CD4-positive, alpha-beta T cell treated with Interleukin-2 at 100 ng/mL for 4 hours (primary cell): ENCODE data around the gene ESRRG.
"Not testable (repeated sequence)": the region's sequence is repeated elsewhere in the genome, so short reads cannot be mapped to it uniquely, and the experiment has no call there.

Experiments used
- DNase-seq: peaks from one replicate; pipeline ENCODE4 v3.0.0-alpha.2; 2020; ENCODE audit warnings: low spot score

ESRRG gene

DNA sequence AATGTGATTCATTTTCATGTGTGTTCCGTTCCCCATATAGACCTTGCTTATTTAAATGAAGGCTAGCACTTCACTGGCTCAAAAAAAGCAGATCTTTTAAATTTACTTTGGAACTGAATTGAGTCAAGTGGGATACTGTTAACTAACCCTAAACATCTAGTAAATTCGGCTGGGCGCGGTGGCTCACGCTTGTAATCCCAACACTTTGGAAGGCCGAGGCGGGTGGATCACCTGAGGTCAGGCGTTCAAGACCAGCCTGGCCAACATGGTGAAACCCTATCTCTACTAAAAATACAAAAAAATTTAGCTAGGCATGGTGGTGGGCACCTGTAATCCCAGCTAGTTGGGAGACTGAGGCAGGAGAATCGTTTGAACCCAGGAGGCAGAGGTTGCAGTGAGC lies 19.2 kb downstream of the ESRRG start:
- not testable (repeated sequence) for DNase-seq

DNA sequence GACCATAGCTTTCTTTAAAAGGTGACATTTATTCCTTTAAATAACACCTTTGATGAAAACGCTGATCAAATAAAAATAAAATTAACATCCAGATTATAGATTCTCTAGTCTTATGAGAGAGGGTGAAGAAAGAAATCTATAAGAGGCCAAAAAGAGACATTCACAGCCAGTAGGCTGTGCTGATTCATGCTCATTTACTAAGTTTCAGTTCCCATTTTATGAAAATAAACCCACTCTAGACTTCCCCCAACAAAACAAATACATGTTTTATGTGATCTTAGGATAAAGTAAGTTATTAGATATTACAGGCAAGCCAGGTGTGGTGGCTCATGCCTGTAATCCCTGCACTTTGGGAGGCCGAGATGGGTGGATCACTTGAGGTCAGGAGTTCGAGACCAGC lies 21.1 kb downstream of the ESRRG start:
- DNase-seq, result no peak

DNA sequence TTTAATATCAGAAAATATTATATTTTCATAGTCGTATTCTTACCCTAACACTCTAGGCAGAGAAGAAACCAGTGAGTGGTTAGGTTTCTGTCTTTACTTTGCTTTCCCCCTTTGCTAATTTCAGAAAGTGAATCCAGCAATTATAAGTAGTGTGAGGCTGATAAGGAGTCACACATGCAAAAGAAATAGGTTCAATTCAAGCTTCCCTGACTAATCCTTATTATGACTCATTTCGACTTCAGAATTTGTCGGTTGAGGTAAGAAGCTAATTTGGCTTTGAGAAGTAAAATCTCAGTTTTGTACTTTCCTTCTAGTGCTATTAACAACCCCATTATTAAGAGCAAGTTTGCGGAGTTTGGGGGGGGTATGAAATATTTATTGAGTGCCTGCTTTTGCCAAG lies 22.4 kb downstream of the ESRRG start:
- DNase-seq, result no peak

DNA sequence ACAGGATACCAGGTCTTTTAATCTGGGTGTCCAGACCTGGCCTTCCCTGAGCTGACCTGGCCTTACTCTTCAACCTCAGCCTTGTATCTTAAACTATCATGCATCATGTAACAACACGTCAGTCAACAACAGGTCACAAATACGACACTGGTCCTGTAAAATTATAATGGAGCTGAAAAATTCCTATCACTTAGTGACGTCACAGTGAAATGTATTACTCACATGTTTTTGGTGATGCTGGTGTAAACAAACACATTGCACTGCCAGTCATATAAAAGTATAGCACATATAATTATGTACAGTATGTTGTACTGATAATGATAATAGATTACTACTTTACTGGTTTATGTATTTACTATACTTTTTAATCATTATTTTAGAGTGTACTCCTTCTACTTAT lies 31.5 kb downstream of the ESRRG start:
- DNase-seq, result no peak

DNA sequence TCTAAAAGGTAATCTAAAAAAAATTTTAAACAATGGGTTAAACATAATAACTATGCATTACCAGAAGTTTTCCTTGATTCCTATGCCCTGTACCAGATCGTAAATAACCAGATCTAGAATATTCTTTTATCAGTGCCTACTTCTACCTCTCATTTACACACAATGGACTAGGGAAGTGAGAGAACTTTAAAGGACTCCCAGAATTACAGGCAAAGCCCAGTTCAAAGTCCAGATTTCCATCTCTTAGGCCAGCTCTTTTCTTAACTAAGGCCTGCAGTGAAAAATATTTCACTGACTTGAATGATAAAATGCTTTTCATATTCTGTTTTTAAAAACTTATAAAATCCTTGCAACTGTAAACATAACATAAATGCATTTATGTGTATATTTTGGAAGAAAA lies 32.6 kb downstream of the ESRRG start:
- DNase-seq, result no peak

DNA sequence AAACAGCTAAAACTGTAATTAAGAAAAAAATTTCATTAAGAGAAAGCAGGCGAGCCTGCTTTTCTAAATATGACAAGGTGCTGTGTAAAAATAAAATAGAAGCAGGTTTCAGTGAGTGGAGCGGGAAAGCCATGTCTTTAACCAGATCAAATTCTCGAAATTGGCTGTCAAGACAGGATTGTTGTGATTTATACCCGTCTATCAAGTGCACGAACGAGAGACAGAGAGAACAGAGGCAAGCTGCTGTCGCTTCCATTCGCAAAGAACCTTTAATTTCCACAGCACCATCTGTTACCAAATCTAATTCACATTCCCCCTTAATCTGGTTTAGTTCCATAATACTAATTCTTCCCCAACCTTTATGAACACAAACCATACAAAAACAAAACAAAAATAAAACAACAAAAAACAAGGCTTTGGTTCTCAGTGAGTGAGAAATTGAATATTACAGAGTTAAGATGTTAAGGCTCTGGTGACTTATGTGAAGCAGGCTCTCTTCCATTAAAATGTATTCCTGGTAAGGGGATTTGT lies 35.0 kb downstream of the ESRRG start:
- no peak for DNase-seq

DNA sequence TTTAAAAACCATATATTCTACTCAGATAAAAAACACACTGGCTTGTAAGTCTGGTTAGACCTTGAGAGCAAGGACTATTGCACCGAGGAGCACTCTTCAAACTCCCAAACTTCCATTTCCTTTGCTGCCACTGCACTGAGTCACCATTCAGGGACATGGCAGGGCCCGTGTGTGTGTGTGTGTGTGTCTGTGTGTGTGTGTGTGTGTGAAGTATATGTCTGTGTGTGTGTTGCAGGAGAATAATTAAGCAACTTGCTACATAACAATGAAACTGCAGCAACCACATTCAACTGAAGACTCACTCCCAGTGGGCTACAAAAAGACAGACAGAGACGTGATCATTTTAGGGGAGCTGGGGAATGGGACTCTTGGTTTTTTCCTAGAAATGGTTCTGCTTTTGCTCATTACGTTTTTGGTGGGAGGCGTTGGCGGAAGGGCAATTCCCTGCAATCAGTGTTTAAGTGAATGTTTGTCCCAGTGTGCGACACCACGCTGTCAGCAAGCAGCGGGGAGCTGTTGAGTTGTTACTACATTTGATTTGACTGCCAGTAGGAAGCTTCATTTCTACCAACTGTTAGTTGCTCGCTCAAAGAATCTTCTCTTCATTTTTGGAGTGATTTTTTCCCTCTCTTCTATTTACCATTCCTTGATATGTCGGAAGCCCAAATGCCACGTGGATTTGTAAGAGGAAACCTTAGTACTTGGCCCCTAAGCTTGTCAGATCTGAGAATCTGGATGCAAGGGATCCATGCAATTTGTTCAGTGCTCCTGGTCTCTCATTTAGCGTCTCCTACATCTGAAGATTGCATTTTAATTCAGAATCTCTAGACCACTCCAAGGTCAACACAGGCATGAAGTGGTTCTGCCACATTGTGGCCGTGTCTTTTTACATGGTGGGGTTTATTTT lies 36.1 kb downstream of the ESRRG start:
- no peak for DNase-seq

DNA sequence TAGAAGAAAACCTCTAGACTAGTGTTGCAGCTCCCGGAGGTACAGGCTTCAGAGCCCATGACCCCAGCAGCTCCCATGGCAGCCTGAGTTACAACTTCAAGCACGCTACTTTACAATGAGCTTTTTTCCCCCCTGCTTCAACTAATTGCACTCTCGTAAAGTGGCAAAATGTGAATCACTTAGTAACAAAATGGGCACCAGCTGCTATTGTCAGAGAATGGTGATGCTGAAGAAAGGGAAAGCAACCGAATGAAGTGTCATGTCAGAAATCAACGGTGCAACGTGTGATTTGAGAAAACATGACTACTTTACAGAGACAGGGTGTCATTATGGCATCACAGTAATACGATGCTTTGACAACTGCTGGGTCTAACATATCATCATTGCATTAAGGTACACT lies 40.5 kb downstream of the ESRRG start:
- no peak for DNase-seq

DNA sequence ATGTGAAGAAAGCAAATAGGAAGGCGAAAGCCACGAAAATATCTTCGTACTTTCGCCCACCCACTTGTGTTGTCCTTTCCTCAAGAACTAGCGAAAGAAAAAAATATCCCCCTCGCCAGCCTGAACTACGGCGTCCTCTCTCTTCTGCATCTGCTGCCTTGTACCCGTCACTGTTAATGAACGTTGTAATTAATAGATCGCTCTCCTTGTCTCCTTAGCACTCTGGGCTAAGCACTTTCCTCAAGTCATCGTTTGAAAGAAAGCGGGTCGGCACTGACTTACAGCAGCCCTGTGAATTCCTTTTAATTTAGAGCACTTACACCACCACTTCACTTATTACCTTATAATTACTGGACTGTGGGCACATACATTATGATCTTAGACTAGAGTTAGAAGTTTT lies 44.1 kb downstream of the ESRRG start:
- DNase-seq, result no peak

DNA sequence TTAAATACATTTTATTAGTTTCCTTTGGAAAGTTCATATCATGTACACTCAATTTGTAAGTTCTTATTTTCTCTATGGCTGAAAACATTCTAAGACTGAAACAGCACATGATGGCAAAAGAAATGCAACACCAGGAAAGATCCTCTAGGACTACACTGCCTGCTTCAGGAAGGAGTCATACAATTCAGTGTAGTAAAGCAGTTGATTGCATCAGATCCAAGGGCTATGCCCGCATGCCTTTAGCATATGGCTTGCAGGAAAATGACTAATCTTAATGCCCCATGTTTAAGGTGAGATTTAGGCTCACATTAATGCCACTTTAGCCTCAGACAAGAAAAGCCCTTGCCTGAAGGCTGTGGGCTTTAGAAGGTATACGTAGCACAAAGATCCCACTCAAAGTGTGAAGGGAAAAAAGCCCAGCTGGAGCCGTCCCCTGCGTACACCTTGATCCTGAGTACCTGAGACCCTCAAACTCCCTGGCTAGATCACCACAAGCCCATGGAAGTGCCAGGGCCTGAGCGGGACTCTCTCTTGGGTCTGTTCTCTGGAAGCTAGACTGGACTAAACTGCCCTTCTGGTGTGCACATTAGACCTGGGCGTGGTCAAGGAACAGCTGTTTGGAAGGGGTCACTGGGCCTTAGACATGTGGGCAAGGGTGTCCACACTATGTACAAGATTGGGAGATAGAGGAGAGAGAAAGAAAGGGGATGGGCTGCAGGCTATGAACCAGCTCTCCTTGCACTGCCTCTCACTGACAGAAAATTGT lies 52.9 kb downstream of the ESRRG start:
- DNase-seq, result no peak

DNA sequence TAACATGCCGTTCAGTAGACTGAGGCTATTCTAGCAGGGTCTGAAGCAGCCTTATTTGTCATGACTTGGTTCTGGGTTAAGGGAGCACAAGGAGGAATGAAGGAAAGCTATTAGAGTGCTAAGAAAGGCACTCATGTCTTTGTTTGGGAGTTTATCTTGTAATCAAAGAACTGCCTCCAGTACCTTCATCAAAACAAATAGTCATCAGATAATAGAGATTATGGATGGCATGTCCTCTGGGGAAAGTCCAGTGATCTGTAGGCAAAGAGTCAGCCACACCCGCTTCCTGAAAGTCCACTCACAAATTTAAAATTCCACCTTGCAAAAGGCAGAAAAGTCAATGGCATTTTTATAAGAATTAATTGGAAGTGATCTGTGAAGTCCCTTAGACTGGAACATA lies 56.8 kb downstream of the ESRRG start:
- no peak for DNase-seq

DNA sequence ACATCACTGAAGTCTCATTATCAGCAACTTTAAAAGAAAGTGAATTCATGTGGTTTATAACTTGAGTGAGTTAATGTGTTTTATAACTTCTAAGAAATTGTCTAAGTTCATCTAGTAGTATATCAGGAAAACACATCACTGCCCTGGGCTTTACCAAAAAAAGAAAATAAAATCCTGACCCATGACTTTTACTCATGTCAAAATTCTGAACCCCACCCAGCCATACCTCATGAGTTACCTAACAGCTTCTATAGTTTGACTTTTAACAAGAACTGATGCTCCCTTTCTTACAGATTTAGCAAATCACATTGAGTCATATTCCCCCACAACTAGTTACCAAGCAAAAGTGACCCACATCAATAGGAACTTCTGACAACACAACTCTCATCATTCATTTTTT lies 57.4 kb downstream of the ESRRG start:
- no peak for DNase-seq

DNA sequence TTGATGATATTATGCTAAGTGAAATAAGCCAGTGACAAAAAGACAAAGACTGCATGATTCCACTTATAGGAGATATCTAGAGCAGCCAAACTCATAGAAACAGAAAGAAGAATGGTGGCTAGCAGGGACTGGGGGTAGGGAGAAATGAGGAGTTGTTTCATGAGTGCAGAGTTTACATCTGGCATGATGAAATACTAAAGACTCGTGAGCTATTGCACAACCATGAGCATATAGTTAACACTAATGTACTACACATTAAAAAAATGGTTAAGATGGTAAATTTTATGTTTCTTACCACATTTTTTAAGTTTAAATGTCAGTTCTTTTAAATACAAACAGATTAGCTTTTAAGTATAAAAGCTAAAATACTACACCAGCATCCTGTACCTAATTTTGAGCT lies 57.8 kb downstream of the ESRRG start:
- DNase-seq, result no peak

DNA sequence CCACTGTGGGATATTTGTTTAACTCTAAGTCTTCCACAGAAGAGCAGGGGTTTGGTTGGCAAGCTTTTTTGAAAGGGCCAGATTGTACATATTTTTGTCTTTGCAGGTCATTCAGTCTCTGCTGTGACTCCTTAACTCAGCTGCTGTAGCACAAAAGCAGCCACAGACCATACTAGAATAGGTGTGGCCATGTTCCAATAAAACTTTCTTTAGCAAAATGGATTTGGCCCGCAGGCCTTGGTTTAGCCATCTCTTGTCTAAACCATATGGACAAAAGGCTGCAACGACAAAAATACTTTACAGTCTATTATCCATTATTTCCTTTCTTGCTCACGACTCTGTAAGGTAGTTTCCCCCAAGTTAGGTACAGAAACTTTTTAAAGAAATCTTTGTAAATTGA lies 60.5 kb downstream of the ESRRG start:
- DNase-seq, result no peak

DNA sequence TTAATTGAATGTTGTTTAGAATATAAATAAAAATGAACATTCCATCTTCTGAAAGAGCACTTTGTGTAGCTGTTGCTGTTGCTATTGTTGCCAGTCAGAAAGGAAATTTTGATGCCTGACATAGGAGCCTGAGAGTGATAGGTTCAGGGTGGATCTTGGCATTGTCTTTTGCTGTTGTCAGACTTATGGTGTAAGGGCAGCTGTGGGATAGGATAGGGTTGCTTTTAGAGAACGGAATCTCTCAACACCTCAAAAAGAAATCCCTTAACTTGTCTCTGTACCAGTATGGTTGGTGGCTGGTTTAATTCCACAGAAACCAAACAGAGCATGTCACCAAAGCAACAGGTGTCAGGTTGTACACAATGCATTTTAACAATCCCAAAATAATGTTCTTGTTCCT lies 62.7 kb downstream of the ESRRG start:
- no peak for DNase-seq

DNA sequence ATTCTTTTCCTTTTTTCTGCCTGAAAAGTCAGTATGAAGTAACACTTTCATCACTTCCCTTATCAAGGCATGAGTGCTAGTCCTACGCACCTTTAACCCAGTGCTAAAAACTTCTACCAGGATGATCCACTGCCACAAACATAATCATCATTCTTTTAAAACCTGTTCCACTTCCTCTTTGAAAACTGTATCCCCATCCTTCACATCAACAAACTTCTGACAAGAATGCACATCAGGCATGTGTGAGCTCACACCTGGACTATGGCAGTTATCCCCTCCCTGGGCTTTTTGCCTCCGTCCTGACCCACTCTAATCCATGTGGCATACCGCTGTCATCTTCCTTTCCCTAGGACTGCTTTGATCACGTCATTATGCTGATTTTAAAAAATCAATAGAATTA lies 70.2 kb downstream of the ESRRG start:
- no peak for DNase-seq

DNA sequence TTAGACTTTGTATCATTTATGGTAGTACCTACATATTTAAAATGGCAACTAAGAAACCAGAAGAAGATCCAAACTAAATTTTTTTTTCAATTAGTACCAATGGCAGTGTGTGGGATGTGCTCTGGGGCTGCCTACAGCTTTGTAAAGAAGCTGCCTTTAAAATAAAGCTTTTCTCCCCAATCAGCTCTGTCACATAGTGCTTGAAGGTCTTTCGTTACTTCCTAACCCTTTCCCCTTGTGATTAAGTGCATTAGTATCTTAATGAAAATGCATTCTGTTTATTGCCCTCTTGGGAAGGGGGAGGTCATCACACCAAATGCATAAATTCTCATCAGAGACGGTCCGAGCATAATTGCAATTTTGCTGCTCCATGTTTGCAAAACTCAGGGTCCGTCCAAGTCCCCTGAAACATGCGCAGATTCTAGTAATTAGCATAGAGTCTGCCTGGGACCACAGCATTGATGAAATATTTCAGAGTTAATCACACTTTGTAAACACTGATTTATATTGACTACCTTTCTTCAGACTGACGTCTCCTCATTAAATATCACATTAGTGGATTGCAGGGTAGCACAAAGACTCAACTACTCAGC lies 71.3 kb downstream of the ESRRG start:
- DNase-seq, result no peak

DNA sequence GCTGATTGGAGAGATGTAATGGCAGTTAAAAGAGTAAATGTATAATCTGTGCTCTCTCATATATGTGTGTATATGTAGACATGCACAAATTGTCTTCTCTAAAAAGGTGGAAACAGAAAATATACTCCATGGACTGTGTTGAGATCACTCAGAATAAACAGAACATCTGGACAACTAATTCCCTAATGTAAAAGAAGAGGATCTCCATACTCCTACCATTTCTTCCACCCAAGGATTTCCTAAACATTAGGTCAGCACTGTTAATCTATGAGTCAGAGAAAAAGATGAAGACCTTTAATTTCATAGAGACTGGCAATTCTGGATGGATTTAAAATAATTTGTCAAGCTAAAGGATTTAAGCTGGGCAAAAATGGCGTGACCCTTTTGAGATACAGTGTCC lies 80.1 kb downstream of the ESRRG start:
- DNase-seq, result no peak

DNA sequence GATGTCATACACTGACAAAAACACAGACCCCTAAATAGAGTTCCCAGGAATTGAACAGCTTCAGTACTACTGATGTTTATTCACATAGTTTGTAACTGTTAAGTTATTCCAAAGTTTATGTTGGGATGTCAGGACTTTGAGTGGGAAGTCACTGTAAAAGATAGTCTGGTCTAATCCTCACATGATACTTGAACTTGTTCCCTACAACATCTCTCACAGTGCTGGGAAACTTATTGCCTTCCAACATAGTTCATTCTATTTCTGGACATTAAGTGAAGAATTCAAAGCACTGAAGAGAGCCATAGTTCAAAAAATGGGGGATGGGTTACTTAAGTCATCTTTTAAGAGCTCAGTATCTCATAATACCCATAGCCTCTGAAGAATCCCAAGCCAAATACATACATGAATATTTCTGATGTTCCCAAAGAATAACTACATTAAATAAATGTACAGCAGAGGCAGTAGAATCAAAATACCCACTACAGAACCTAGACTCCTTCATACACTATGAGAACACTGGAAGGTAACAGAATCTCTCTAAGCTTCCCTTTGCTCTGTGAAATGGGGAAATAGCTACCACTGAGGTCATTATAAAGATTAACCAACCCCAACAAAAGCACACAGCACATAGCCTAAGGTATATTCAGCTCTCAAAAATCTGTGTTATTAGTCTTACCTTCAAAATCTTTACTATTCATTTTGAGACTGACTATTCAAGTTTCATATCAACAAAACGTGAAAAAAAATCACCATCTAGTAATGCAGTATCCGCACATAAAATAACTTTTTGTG lies 81.4 kb downstream of the ESRRG start:
- no peak for DNase-seq

DNA sequence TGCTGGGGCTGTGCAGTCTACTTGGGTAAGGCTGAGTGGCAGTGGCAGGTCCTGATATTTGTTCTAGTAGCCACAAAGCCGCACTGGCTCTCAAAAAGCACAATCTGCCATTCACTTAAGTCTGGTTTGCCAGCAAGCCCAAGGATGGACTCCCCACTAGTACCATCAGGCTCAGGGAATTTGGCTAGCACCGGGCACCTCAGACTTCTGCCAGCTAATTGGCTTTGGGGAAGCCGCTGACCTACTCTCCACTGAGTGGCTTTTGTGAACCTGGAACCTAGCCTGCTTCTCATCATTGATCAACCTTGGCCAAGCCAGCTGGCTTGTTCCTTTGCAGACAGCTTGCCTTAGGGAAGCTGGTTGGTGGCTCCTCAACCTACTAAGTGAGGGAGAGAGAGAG lies 83.1 kb downstream of the ESRRG start:
- no peak for DNase-seq

DNA sequence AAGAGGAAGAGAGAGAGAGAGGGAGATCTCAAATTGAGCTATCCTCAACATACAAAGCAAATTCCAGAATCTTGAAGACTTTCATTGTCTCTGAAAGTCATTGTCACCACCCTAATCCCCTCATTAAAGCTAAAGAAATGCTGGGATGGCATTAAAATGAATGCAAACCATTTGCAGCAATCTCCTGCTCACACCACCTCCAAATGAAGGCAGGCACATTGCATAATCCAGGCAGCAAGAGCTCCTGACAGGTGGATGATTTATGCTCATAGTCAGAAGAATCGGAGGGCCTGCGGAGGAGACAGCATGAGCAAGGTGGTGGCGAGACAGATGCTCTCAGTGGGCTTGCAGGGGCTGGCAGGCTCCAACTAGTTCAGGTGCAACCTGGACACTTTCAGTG lies 90.2 kb downstream of the ESRRG start:
- DNase-seq, result no peak

DNA sequence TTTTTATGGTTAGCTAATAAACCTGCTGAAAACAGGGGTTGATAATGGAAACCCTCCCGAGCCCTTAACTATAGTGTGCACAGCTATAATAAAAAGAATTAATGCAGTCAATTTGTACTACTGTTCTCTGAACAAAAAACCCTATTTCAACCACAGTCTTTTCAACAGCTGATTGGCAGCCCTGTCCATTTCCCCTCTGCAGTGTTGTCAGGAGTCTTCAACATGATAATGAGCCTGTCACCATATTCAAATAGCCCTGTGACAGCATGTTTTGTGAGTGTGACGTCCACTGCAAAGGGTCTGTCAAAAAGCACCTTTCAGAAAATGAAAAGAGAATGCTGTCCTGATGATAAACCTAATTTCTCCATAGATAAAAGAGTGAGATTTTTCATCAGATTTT lies 92.7 kb downstream of the ESRRG start:
- DNase-seq, result no peak
